HG03175 (cell line): Measurements from ENCODE around the gene GNAI3.
A peak's percentile ranks its signal among the peaks of the same experiment; 100 is the strongest.

Source experiments
- ATAC-seq: cut with Tn5 transposase; IDR thresholded peaks from one replicate; pipeline ENCODE4 v1.9.1; 2021; ENCODE audit warnings: mild to moderate bottlenecking, moderate library complexity; ENCODE audit not compliant: unreplicated experiment

GNAI3 gene

GRCh38 chr1:109548321-109549267 lies at the start of gene GNAI3:
Gene GNAI3, plus strand, starts transcription at chr1:109548615. Its CDS starts 106 bp downstream, at chr1:109548721.
- ATAC-seq = peak; percentile 90

GRCh38 chr1:109499081-109499480 lies 49.3 kb upstream of the GNAI3 start:
- no peak for ATAC-seq

- ATAC-seq = no peak
Observed at GRCh38 chr1:109499661-109500536, 48.5 kb upstream of the GNAI3 start.

GRCh38 chr1:109500941-109501381 lies 47.5 kb upstream of the GNAI3 start:
- no peak for ATAC-seq

- ATAC-seq = no peak
Observed at GRCh38 chr1:109501644-109502363, 46.6 kb upstream of the GNAI3 start.

- no peak for ATAC-seq
Observed at GRCh38 chr1:109502364-109502851, 46.0 kb upstream of the GNAI3 start.

GRCh38 chr1:109503935-109504334 lies 44.5 kb upstream of the GNAI3 start:
- no peak for ATAC-seq

- no peak for ATAC-seq
Observed at GRCh38 chr1:109504974-109505373, 43.4 kb upstream of the GNAI3 start.

GRCh38 chr1:109508001-109508872 lies 40.2 kb upstream of the GNAI3 start:
- ATAC-seq = no peak

- ATAC-seq = no peak
Observed at GRCh38 chr1:109508873-109509175, 39.6 kb upstream of the GNAI3 start.

GRCh38 chr1:109509176-109510134 lies 39.0 kb upstream of the GNAI3 start, which contains the start of gene AMIGO1:
Gene AMIGO1, minus strand, starts transcription at chr1:109509727. Its CDS starts 815 bp downstream, at chr1:109508912.
- peak; percentile 61 for ATAC-seq

- ATAC-seq = no peak
Observed at GRCh38 chr1:109513110-109513710, 35.2 kb upstream of the GNAI3 start.

- no peak for ATAC-seq
Observed at GRCh38 chr1:109514846-109515245, 33.6 kb upstream of the GNAI3 start.

GRCh38 chr1:109516872-109517271 lies 31.5 kb upstream of the GNAI3 start:
- ATAC-seq = no peak

- no peak for ATAC-seq
Observed at GRCh38 chr1:109517337-109517736, 31.1 kb upstream of the GNAI3 start.

- ATAC-seq = no peak
Observed at GRCh38 chr1:109521002-109521951, 27.1 kb upstream of the GNAI3 start.

- no peak for ATAC-seq
Observed at GRCh38 chr1:109522026-109522425, 26.4 kb upstream of the GNAI3 start.
